Effector CD4-positive, alpha-beta T cell (primary cell): ENCODE results near the gene TJP2.

Experiments
- DNase-seq: peaks from one replicate; pipeline ENCODE4 v3.0.0-alpha.2; 2020
- total RNA-seq: gene quantifications from one replicate; lab custom pipeline; 2026; lab: John Stamatoyannopoulos, UW

Gene TJP2
- total RNA-seq, result 1.9 reads per million, percentile 2 among the genes with 10 or more reads in this experiment

DNA sequence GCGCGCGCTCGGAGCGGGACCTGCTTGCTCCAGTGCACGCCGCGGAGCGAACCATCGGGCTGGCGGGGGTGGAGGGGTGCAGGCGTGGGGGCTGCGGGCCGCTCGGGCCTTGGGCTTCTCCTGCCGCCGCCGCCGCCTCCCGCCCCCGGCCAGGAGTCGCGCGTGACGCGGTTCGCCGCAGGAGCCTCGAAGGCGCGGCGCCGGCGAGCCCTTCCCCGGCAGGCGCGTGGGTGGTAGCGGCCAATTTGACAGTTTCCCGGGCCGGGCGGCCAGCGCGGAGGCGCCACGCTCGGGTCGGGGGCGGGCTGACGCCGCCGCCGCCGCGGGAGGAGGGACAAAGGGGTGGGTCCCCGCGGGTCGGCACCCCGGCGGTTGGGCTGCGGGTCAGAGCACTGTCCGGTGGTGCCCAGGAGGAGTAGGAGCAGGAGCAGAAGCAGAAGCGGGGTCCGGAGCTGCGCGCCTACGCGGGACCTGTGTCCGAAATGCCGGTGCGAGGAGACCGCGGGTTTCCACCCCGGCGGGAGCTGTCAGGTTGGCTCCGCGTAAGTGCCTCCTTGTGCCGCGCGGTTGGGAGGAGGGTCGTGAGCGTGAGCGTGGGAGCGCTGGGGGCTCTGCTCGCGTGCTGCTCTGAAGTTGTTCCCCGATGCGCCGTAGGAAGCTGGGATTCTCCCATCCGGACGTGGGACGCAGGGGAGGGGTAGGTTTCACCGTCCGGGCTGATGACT is at the start of gene TJP2:
TJP2 (plus strand) TSS at position 387 of the 725 bp plus-strand sequence; CDS start at position 483, 96 bp downstream.
- DNase-seq, result no peak

DNA sequence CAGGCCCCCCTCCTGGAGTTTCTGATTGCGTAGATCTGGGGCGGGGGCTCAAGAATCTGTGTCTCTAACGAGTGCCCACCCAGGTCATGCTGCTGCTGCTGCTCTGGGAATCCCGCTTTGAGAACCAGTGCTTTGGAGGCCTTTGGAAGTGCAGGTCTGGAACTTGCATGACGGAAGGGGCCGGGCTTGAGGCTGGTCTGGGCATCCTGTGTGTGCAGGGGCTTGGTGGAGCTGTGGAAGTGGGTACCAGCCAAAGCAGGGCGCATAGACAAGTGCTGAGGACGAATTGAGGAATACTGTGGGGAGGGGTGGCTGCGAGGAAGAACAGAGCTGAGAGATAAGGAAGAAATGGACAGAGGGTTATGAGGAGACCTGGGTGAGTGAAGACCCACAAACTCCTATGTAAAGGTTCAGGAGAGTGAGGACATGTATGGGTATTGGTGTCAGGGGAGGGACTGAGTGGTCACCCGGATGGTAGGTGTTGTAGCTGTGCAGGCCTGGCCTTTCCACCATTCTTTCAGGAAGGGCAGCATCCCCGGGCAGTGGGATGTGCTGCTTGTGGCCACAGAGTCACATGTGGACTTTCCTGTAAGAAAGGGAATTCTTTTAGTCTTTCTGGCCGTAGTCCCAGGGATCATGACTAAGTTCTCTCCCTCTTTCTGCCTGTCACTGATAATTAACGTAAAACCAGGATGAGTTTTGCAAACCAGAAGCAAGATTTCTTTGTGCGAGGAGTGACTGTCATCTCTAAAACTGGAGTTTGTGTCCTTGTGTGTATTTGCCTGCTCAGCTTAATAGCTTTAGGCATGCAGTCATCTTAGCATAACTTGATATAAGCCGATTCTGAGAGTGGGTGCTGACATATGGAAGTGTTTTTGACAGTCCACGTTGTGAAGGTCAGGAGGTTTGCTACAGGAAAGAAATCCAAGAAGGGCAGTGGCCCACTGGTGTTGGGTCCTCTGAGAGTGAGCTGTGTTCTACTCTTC is 43.3 kb upstream of the TJP2 start:
- no peak for DNase-seq

DNA sequence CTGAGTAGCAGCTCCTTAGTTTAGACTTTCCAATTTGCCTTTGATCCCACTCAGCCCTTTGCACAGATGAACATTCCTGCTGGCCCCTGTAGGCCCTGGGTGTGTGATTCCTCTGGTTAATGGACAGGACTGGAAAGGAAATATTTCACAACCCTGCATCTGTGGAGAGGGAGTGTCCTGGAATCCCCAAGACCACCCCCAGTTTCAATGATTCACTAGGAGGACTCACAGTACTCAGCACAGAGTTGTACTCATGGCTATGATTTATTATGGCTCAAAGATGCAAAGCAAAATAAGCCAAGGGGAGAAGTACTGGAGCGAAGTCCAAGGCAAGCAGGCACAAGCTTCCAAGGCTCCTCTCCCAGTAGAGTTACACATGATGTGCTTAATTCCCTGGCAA is 42.4 kb upstream of the TJP2 start:
- DNase-seq, result no peak

DNA sequence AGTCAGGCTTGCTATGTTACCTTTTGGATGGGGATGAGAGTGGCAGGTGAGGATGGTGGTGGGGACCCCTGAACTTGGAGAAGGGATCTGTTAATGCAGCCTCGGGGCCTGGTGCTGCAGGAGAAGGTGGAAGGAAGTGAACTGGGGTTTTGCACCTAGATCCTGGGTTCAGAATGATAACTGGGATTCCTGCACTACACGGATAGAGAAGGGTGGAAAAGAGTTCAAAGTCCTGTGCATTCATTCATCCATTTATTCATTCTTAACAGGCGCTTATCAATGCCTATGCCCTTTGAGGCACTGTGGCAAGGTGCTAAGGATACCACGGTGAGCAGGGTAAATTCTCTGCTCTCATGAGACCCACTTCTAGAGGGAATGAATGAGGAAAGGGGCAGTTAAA is 41.7 kb upstream of the TJP2 start:
- no peak for DNase-seq

DNA sequence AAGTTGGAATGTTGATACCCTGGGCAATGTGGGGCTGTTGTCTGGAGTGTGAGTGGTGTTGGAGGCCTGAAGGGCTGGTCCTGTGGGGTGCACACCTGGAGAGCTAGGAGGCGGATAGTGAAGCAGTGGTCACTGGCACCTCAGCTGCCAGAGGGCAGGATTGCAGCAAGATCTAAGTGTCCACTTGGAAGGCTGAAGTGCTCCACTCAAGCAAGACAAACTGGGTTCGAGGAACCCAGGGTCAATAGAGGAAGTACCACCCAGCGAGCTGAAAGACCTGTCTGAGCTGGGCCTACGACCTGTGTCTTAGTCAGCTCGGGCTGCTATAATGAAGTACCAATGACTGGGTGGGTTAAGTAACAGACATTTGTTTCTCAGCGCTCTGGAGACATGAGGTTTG is 39.7 kb upstream of the TJP2 start:
- no peak for DNase-seq

DNA sequence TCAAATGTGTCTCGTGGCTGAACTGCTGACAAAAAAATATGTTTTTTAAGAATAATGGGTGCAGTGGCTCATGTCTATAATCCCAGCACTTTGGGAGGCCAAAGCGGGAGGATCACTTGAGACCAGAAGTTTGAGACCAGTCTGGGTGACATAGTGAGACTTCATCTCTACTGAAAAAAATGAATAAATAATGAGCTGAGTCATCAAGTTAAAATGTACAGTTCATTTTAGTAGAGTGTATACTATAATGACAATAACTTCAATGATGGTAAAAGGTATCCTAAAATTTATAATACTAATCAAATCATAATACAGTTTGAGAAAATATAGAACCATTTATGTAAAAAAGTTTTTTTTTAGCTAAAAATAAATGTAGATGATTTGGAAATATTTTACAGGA is 37.9 kb upstream of the TJP2 start:
- no peak for DNase-seq

DNA sequence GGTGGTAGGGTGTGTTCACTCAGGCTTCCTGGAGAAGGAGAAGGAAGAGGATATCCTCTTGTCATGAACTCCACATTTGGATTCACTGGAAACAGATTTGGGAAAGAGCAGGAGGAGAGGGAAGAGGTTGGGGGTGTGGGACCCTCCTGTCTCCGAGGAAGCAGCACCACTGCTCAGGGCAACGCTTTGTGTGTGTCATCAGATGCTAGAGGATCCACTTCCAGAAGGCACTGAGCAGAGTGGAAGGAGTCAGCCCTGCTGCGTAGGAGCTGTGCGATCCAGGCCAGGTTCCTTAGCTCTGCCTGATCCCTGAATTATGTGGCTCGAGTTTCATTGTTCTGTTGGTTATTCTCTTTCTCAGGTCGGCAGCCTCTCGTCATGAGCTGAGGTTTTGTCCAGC is 37.3 kb upstream of the TJP2 start:
- DNase-seq, result no peak

DNA sequence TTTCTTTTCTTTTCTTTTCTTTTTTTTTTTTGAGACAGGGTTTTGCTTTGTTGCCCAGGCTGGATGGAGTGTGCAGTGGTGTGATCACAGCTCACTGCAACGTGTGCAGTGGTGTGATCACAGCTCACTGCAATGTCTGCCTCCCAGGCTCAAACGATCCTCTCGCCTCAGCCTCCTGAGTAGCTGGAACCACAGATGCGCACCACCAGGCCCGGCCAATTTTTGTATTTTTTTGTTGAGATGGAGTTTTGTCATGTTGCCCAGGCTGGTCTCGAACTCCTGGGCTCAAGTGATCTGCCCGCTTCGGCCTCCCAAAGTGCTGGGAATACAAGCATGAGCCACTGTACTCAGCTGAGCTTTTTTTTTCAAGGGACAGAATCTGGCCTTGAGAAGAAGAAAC is 36.8 kb upstream of the TJP2 start:
- DNase-seq, result no peak

DNA sequence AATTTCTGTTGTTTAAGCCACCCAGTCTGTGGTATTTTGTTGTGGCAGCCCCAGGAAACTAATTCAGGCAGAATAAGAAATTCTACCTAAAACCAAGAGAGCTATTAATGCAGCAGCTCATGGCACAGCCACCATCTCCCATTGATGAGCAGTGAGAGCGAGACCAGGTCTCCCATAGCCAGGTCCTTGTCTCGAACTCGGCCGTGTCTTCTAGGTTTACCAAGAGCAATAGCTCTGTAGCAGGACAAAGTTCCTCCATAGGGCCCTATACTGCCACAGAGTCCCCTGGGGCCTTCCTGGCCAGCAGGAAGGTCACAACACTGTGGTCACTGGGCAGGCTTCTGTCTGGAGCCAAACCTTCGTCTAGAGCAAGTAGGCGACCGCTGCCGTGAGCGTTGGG is 34.5 kb upstream of the TJP2 start:
- no peak for DNase-seq

DNA sequence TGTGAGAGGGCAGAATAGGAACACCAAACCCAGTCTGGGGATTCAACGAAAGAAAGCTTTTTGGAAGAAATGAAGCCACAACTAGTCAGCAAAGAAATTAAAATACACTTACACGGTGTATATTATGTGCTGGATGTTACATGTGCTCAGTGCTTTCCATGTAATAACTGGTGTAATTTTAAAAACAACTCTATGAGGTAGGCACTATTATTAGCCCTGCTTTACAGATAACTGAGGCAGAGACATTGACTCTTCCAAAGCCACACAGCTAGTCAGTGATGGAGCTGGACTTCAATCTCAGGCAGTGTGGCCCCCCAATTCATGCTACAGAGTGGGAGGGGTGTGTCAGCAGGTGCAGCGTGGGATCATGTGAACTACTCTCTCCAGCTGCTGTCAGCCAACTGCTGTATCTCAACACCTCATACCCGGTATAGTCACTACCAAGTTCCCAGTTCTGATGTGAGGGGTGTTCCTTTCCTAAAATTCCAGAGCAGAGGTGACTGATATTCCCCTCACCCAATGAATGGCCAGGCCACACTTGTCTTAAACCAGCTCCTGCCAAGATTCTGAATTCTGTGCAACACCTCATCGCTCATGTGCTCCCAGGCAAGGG is 33.8 kb upstream of the TJP2 start:
- DNase-seq, result no peak

DNA sequence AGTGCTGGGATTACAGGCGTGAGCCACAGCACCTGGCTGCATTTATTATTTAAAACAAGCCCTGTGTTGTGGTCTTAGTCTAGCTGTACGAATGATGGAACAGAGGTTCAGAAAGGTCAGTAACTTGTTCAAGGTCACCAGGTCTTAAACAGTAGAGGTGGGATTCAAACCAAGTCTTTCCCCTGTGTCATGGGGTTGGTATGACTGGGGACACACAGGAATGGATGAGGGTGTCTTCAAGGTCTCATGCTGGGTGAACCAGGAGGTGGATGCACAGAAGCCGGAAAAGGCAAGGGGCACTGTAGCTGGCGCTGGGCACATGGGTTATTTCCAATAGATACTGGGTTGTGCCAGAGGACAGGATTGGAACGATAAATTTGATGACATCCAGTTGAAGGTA is 32.2 kb upstream of the TJP2 start:
- DNase-seq, result no peak

DNA sequence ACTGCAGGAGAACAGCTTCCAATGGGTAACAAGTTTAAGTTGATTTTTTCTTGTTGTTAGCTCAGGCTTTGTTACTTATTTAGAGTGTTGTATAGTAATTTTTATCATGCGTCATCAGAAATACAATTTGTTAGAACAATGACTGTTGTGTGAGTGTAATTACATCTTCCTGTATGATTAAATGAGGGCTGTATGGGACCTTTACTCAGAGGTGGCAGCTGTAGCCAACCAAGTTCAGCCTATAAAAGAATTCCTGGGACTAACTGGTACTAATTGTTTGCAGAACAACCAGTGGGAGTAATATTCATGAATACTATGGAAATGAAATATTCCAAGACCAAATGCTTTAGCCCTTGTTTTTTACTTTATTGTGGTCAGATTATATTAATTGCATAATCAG is 30.8 kb upstream of the TJP2 start:
- no peak for DNase-seq

DNA sequence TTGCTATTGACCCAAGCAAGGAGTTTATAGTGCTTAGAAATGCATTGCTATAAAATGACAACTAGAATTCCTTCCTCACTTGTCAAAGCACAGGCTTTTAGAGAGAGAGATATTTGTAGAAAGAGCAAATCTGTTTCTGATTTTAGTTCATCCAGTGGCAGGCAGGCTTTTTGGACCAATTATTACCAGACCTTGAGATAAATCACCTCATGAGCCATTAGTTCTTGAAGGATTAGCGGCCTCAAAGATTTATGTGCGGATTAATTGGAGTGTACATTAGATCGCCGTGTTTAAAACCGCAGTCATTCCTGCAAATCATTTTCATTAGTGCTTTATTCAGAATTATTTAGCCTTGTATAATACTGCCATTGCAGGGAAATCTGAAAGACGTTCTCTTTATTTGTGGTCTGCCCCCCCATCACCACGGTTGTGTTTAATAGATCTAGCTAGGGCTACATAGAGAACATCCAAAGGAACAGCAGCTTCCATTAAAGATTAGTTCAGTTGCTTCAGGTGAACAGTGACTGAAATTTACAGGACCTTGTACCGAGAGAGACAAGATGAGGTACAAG is 28.8 kb upstream of the TJP2 start:
- no peak for DNase-seq

DNA sequence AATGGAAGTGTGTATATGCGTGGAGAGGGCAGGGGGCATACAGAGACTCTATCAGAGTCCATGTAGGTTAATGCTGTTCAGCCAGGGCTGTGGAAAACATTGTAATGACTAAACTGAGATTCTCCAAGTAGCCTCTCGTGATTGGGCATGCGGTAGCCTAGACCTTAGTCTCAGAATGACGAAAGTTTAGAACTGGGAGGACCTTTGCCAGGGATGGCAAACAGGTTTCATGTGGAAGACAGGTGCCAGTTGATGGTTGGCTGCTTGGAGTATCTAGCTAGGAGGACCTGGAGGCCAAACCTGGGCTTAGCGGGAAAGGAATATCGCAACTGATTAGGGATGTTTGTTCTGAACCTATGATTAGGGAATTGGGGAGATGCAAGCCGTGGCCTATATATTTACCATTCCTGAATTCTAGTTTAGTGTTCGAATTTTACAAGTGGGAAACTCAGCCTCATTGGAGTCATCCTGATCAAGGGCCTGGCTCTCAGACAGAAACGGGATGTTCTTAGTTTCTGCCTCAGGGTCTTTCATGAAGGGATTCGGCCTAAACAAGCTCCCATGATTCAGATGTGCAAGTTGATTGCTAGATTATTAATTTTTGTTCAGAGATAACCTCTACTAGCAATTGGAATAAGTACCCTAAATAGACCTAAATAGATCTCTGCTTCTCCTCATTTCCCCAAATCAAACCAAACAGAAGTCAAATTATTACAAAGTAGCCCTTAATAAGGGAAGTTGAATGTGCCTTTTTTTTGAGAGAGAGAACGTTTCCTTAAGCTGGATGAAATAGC is 26.8 kb upstream of the TJP2 start:
- no peak for DNase-seq

DNA sequence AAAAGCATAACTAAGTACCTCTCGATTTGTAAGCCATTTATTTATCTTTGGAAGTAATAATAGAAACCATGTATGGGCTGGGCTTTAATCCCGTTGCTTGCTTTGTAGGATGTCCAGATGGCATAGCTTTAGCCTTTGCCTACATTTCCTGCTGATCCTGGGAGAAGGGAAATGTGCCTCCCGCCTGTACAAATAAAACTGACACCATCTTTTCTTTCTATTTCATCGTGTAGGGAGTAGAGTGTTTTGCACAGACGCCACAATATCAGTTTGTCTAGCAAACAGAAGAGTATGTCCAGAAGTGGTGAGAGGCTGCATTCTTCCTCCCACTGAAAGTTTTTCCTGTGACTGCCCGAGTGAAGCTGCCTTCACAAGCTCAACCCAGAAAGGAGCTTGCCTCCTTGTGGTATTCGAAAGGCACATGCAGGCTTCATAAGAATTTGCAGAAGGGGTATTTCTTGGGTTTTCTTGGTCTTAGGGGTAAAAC is 24.7 kb upstream of the TJP2 start:
- DNase-seq, result no peak

DNA sequence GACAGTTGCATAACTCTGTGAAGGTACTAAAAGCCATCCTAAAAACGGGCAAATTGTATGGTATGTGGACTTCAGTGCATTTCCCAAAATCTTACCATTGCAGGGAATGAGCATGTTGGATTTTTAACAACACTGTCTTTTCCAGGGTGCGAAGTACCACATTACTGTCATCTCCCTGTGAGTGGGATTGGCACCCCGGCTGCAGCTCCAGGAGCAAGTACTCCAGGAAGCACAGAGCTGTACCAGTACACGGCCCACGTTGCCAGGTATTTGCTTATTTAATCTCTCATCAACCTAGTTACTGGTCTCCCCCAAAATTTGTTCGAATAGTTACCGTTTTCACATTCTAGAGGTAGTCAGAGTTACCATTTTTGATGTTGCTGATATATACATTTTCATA is 22.6 kb upstream of the TJP2 start:
- no peak for DNase-seq

DNA sequence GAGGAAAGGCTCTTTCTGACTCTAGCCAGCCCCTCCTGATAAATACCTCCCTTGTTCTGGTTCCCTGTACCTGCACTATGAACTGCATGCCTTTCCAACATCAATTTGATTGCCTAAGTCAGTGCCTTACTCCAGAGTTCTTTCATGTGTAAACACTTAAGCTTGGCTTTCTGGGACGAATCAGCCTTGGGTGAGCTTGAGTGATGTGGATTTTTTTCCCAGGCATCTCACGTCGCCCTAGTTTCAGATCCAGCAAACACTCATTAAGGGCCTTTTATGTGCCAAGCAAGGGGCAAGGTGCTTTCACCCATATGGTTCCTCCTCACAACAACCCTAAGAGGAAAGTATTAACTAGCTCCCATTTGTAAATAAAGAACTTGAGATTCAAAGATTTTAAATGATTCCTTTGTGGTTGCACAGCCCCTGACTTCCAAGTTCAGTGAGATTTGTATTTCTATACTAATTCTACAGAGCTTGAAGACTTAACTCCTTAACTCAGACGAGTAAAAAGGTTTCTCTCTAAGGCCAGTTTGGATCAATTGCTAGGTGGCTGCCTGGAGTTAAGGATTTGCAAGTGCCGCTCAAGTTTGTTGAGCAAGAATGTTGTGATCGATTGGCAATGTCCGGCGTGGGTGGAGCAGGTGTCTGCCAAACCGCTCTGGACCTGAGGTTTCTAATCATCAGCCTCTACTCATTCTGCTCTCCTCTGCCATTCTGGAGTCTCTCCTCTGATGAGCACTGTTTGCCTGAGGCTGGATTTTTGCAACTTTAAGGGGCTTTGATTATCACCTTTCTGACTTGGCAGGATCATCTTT is 20.2 kb upstream of the TJP2 start:
- DNase-seq, result no peak

DNA sequence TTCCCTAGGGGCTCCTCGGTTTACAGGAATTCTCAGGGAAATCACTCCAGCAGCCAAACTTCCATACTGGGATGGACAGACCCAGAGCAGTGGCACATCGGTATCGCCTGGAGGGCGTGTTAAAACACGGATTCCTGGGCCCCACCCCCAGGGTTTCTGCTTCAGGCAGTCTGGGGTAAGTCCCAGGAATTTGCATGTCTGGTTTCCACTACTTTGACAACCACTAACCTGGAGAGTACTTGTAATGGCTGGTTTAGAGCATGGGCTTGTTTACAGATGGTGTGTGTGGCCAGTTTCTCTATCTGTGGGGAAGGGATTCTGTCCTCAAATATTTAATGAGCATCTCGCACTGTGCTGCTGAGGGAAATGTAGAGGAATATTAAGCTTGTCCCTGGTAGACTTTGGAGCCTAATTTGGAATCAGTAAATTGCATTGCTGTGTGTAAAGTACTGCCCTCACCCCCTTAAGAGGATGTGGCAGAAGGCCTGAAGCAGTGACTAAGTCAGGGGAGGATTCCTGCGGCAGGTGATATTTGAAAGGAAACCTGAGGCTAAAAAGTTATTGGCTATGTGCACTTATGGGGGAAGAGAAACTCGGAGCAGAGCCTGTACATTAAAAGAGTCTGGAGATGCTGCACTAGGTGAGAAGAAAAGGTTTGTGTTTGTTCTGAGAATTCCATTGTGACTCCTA is 18.6 kb upstream of the TJP2 start:
- DNase-seq, result no peak

DNA sequence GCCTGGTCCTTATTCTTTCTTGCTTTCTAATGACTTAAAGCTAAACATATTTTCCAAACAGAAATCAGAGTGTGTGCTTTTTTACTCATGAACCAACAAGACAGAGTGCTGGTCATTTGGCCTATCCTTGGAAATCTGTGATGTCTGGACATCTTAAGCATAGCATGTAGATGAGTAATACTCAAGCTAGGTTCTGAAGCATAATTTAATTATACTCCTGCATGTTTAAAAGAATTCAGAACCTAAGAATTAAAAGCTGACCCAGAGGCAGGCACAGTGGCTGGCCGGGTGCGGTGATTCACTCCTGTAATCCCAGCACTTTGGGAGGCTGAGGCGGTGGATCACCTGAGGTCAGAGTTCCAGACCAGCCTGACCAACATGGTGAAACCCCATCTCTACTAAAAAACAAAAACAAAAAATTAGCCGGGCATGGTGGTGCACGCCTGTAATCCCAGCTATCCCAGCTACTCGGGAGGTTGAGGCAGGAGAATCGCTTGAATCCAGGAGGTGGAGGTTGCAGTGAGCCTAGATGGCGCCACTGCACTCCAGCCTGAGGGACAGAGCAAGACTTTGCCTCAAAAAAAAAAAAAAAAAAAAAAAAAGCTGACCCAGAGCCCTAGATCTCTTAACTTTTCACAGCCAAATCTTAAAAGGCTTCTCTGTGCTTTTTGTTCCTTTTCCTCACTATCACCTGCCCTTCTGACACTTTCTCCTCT is 16.2 kb upstream of the TJP2 start:
- no peak for DNase-seq

DNA sequence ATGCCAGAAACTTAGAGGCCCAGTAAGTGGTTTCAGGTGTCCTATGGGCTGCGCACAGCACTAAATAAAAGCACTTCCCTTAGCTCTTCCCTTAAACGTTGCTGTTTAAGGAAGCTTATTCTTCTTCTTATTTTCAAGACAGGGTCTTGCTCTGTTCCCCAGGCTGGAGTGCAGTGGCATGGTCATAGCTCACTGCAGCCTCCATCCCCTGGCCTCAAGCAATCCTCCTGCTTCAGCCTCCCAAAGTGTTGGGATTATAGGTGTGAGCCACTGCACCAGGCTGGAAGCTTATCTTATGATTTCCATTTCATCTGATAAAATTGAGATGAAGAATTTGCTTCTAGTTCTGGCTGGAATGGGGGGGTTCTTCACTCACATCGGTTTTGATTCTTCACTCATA is 15.6 kb upstream of the TJP2 start:
- no peak for DNase-seq
